GM21515 (cell line): ENCODE results near the gene LITAFD.
"Not testable (repeated sequence)": the region's sequence is repeated elsewhere in the genome, so short reads cannot be mapped to it uniquely, and the experiment has no call there.

Experiments used
- ATAC-seq: cut with Tn5 transposase; IDR thresholded peaks from one replicate; pipeline ENCODE4 v1.9.1; 2021; ENCODE audit not compliant: unreplicated experiment

Gene LITAFD

DNA sequence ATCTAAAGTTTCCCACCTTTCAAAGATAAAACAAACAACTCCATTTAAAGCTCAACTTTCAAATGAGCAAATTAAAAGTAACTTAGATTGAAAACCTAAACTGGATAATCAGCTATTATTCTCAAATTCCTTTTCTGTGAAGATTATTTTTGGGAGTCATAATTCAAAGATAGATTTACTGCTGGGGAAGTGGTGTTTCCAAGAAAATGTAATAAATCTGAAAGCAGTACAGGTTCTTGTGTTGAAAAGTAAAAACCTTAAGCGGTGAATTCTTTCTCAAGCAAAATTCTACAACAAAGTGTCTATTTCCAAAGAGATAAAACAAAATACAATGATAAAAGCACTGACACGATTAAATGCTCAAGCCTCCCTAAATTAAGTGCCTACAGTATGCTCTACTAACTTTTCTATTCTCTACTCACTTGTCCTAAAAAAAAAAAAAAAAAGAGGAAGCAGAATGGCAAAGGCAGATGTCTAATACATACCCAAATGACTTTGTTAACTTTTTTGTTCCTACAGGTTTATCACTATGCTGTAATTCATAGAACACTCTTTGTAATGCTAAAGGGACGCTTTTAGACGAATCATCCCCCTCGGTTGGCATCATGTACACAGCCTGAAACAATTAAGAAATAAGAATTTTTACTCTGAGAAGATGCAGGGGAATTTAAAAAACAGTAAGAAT, 34.5 kb downstream of the LITAFD start:
- no peak for ATAC-seq

DNA sequence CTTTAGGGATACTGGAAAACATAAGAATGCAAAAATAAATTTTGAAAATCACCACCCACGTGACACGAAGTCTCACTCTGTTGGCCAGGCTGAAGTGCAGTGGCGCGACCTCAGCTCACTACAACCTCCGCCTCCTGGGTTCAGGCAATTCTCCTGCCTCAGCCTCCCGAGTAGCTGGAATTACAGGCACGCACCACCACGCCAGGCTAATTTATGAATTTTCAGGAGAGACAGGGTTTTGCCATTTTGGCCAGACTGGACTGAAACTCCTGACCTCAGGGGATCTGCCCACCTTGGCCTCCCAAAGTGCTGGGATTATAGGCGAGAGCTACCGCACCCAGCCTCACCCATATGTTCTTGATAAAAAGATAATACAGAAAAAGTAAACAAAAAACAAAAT, 35.2 kb downstream of the LITAFD start:
- not testable (repeated sequence) for ATAC-seq

DNA sequence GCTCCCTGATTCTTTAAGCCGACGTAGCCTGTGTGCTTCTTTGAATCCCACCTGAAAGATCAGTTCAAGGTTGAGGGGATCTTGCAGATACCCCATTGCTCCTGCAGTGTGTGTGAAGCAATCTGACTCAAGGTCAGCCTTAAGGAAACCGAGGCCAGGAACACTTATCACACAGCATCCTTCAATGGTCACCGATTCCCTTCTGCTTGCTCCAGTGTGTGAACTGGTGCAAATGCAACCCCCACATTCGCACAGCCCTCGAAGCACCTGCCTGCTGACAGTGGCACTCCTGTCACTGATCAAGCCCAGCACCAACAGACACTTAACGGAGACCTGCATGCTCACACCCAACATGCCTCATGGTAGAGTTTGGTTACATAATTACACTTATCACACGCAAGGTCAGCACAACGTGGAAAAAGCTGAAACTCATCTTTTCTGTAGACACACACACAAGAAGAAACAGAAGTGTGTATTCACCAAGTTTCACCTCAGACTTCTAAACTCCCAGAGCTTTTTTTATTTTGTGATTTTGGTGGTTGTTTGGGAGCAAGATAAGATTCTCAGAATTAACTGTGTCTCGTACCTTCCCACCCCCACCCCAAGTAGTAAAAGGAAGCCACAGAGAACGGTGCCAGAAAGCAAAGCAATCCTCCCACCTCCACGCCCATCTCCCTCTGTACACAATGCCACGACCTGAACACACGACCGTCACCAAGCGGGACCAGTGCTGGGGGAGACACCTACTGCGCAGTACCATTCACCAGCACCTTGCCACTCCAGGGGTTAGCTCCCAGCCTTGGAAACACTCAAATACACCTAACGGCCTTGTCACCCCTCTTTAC, 37.2 kb downstream of the LITAFD start:
- ATAC-seq: no peak

DNA sequence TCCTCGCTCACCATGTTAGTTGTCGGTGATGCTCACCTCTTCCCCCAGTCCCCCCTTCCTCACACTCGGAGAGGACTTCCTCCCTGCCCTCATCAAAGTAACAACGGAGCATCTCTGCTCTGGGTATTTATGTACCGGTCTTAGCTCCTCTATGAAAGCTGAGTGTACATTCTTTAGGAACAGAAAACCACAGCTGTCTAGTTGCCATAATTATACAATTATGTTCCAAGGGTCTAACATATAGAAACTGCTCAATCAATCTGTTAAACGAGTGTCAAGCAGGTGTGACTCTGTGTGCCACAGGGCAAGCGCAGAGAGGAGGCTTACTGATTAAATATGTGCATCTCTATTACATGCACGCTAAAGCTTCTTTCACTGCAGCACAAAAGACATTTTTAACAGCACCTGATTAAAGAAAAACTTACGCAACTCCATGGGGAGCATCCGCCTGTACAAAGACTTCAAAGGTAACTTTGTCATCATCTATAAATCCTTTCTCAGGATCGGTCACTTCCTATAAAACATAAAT, 37.8 kb downstream of the LITAFD start:
- ATAC-seq: no peak

DNA sequence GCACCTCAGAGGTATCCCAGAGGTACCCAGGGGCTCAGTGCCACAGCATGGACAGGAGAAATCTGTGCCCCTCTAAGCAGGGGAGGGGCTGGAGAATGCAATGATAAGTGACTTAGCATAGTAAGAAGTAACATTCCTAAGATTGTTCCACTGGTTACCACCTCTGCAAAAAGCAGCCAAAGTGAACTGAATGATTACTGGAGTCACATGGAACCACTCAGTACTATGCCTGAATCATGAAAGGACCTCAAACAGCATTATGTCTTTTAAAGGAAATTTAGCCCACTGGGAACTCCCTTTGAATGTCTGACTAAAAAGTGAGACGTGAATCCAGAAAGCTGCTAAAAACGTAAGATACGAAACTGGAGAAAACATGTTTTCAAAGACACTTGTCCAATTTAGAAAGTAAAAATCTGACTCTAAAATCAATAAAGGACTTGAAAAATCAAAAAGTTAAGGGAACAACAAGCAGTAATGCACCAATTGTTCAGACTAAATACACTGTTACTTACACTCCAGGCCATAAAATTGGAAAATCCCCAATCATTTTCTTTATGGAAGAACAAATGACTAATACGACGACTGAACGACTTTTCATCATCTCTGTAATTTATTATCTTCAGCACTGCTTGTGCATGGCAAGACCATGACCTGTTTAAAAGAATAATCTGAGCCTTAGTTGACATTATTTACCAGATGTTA, 38.6 kb downstream of the LITAFD start:
- ATAC-seq: no peak

DNA sequence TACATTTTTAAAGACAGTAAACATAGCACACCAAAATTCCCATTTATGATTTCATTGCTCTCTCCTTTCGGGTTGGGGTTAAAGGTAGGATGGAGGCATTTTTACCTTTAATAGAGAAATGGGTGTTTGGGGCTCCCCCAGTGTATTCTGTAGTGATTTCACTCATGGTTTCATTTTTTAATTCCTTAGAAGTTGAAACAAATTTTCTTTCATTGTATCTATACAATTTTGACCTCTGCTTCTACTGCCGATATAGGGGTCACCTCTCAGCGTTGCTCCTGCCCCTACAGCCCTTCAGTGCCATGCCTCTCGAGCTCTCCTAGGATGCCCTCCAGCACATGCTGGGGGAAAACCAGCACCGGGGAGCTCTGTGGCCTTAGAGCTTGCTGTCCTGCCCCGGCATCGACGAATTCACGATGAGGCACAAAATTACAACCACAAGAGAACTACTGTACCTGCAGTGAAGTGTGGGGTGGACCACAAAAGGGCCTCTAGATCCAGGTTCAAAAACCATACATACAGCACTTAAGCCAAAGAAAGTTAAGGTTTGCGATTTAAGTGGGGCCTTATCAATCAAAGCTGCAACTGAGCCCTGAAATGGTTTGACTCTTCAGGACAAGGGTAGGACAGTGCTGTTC, 39.3 kb downstream of the LITAFD start:
- no peak for ATAC-seq

DNA sequence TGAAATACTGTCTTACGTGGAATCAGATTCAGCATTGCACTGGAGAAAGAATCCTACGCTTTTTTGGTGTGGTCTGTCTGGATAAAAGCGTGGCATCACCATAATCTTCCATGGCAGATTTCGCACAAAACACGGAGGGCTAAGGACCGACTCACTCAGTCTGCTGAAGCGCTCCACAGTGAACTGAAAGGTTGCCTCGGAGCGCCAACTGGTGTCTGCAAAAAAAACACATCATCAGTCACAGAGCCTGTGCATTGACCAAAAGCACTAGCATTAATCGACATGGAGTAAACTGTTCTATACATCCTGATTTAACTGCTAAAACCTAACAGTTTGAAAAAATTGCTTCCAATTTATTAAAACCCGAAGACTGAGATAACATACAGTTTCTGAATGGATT, 41.0 kb downstream of the LITAFD start:
- no peak for ATAC-seq

DNA sequence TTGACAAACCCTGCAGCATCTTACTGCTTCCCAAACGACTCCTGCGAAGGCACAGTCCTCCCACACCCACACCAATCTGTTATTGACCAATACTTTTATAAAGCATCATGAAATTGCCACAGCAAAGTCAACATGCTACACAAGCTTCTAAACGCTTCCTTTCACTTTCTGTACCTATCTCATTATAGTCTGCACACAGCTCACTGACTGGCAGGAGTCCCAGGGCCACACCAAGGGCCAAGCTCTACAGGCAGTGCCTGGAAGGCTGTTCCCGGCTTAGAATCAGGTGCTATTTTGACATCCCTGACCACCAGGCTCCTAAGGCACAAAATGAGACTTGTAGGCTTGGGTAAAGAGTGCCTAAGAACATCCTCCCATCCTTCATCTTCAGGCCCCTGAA, 42.1 kb downstream of the LITAFD start:
- ATAC-seq: no peak

DNA sequence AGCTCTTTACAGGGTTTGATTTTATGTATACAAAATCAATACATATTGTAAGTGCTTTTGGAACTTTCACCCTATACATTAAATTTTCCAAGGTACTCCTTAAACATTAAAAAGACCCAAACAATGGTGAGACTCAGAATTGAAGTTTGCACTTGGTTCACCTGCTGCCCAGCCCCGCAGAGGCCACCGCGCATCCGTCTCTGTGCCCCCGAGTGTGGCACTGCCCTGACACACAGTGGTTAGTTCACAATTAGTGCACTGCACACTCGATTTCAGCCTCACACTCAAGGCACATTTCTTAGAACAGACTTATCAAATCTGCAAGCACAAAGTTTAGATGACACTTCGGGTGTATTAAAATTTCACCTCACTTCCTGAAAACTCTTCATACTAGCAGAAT, 43.3 kb downstream of the LITAFD start:
- no peak for ATAC-seq

DNA sequence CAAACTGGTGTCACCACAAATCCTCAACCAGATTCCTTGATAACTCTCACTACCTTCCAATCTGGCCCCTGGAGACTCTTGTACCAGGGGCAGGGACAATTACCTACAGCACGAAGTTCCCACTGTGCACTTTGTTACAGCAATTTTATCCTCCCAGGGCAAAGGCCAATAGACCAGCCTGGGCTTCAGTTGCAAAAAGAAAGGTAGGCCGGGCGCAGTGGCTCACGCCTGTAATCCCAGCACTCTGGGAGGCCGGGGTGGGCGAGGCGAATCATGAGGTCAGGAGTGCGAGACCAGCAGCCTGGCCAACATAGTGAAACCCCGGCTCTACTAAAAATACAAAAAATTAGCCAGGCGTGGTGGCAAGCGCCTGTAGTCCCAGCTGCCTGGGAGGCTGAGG, 44.7 kb downstream of the LITAFD start:
- ATAC-seq: no peak

DNA sequence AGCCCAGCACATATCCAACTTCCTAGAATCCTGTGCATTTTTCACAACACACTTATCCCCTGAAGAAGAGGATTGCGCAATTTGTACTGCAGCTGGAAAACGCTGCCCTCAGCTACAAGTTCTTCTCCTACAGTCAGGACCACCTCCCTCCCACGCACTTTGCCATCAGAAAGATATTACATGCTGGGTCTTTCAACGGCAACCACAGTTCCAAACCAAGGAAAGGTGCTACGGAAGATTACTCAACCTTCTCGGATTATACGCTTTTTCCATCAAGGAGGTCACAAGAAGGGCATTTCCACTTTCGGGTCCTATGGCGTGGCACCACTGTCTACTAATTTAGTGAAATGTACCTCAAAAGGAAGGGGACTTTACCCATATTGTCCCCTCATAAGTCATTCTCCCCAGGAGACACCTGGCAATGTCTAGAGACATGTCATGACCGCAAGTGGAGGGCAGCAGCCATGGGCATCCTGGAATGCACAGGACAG, 46.4 kb downstream of the LITAFD start:
- no peak for ATAC-seq

DNA sequence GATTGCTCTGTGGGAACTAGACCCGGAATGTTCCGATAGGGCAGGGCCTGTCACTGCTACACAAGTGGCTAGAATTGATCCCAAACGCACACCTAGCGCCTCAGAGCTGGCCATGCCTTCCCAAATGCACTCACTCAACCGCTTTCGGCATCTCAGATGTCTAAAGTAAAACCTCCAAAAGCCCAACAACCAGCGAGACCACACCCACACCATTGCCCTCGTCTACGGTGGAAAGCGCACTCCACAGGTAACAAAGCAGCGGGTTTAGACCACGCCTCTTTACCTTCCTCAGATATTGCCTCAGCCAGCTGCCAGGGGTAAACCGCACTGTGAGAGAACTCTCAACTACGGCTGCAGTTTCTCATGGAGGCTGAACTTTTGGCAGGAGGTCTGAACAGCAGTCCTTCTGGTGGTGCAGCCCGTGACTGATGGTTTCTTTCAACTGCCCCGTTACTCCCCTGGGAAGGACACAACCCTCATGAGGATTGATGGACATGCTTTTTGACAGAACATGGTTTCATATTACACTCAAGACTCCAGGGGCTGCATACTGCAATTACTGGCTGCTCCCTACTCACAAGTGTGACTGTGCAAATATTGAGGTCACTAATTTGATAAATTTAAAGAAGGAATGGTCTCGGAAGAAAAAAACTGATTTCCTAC, 47.1 kb downstream of the LITAFD start:
- no peak for ATAC-seq

DNA sequence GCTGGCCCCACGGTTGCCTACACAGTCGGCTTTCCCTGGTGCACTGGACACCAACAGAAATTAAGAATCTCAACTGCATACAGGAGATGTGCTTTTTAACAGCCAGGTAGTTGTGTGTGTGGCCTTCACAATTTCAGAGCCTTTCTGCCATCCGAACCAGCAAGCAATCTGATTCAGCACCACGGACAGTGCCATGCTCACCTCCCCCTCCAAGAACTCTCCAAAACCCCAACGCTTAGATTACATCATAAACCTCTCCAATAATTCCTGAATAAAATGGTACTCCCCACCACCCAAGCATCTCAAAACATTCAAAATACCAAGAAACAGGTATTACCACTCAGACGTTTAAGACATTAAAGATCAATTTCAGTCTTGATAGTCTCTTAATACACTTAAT, 49.7 kb downstream of the LITAFD start:
- no peak for ATAC-seq

DNA sequence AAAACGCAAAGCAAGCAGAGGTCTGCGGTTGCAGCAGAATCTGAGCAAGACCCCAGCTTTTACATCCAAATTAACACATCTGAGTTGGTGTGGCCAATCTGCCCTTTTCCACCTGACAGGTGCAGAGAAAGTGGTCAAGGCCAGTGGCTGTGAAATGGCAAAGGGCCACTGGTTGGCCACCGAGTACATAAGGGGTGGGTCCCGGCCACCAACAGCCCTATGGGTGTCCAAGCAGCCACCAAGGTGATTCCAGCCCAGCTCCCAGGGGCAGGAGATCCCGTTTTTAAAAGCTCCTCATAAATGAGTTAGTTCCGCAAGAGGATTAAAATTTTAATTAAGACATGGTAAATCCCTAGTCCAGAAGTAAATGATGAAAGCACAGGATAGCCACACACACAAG, 52.5 kb downstream of the LITAFD start:
- ATAC-seq: no peak
